ENCODE measurements around the gene ZFYVE27.

- TF ChIP-seq CTCF (IDR thresholded peaks at IDR 0.05) (peak in 5 of 6 experiments; percentile 29 to 76 (median 73)), POLR2A (IDR thresholded peaks at IDR 0.05) (no peak)
Observed at GRCh38 chr10:97759158-97759887, 22.4 kb downstream of the ZFYVE27 start.

All from Peyer's patch (tissue), 4 donors.